Astrocyte of the cerebellum (primary cell): ENCODE data around the gene PIK3CD.

ENCODE experiments used
- DNase-seq: peaks from one replicate; pipeline ENCODE4 v3.0.0-alpha.2; 2011; ENCODE audit warnings: low read depth
- H3K4me3 ChIP-seq: 2 replicates; pipeline ENCODE4 v1.5.1; 2011; ENCODE audit warnings: mild to moderate bottlenecking, low read depth, low read length, moderate library complexity
- in situ Hi-C: cut with HindIII; loops from 2 replicates; pipeline ENCODE4 v1.10.0; 2017; ENCODE audit warnings: low sequenced_read_pairs
- TF ChIP-seq, protein P1 (sequence below): IDR thresholded peaks from 2 replicates; pipeline ENCODE4 v1.5.1; 2012; ENCODE audit warnings: low read length, low read depth, moderate library complexity, mild to moderate bottlenecking; ENCODE audit errors: missing control alignments

The PIK3CD gene

DNA sequence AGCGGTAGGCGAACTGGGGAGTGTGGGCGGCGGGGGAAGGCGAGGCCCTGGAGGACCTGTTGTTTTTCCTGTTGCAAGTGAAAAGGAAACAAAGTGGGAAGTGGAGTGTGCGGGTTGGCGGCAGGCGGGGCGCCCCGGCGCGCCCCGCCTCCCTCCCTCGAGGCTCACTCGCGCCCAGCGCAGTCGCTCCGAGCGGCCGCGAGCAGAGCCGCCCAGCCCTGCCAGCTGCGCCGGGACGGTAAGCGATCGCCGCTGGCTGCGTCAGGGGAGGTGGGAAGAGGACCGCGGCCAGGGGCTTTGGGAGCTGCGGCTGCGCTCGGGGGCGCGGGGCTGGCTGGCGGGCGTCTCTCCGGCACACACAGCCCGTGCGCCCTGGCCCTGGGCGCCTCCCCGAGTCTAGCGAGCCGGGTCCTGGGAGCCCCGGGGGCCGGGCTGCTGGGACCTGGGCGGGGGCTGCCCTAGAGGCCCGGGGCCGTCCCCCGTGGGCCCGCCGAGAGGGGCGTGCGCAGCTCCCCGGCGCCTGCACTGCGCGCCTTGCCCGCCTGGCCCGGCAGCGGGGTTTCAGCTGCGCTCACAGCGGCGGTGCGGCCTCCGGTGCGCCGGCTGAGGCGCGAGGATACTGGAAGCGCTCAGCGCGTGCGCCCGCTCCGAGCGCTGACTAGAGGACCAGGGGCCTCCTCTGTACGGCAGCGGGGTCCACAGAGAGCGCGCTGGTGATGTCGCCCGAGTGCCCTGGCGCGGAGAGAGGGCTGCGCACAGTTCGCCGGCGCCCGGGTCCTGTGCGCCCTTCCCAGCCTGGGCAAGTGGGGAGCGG, at the start of gene PIK3CD:
TSS of gene PIK3CD (plus strand) at position 167 of the 814 bp plus-strand sequence. CDS start 58,725 bp downstream, outside the sequence.
- DNase-seq, result no peak
- TF ChIP-seq, protein P1, sequence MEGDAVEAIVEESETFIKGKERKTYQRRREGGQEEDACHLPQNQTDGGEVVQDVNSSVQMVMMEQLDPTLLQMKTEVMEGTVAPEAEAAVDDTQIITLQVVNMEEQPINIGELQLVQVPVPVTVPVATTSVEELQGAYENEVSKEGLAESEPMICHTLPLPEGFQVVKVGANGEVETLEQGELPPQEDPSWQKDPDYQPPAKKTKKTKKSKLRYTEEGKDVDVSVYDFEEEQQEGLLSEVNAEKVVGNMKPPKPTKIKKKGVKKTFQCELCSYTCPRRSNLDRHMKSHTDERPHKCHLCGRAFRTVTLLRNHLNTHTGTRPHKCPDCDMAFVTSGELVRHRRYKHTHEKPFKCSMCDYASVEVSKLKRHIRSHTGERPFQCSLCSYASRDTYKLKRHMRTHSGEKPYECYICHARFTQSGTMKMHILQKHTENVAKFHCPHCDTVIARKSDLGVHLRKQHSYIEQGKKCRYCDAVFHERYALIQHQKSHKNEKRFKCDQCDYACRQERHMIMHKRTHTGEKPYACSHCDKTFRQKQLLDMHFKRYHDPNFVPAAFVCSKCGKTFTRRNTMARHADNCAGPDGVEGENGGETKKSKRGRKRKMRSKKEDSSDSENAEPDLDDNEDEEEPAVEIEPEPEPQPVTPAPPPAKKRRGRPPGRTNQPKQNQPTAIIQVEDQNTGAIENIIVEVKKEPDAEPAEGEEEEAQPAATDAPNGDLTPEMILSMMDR, result no peak
- H3K4me3 ChIP-seq, result peak within 1 kb of the TSS; percentile 33
- in situ Hi-C loops, result no loop called here

DNA sequence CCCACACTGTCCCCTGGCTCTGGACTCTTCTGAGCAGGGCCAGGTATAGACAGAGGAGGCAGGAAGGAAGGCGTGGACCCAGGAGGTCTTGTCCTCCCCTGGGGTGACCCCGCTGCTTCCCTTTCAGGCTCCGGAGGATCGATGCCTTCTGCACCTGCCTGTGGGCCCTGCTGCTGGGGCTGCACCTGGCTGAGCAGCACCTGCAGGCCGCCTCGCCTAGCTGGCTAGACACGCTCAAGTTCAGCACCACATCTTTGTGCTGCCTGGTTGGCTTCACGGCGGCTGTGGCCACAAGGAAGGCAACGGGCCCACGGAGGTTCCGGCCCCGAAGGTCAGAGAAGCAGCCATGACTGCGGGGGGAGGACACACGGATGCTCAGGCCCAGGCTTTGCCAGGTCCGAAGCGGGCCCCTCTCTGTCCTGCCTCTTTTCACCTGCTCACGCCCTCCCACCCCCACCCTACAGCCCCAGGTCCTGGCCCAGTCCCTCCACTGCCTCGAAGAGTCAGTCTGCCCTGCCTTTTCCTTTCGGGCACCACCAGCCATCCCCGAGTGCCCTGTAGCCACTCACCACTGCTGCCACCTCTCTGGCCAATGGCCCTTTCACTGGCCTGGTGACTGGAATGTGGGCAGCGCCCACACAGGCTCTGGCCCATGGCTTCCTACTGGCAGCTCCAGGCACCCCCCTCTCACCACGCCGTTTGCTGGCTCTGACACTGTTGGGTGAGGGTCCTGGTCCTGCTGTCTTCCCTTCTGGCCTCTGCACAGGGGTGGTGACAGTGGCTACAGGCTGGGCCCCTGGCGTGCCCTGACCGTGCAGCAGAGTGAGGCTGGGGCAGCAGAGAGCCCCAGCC, 49.4 kb upstream of the PIK3CD start:
- no peak overlapping the region for H3K4me3 ChIP-seq
- in situ Hi-C loops, result no loop called here
- TF ChIP-seq, protein P1, result no peak
- no peak for DNase-seq

DNA sequence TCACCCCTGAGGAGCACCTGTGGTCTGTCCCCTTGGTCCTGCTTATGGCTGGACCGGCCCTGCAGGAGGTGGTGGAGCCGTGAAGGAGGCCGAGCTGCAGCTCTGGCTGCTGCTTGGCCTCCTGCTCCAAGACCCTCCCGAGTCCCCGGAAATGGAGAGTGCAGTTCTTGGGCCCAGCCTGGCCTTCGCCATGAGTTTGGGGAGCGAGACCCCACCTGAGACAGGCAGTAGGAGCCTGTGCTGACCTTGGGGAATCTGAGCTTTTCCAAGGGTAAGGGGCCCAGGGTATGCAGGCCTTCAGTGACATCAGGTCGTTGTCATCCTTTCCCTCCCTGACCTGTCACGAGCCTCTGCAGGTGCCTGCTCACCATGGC, 48.8 kb upstream of the PIK3CD start:
- in situ Hi-C loops, result no loop called here
- DNase-seq, result no peak
- TF ChIP-seq, protein P1, result no peak
- H3K4me3 ChIP-seq, result no peak overlapping the region

DNA sequence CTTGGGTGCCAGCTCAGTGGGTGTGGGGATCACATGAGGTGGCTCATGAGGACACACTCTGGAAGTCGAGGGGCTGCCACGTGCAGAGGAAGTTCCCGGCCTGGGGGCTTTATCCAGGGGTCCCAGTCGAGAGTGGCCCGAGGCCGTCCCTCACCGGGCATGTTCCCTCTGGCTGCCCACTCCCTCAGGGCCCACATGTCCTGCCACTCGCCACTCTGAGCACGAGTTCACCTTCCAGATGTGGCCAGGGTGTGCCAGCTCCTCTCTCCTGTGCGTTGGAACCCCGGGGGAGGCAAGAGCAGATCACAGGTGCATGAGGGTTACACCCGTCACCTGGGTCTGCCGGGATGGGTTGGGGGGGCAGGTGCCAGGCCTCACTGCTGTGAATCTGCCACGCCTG, 48.2 kb upstream of the PIK3CD start:
- in situ Hi-C loops, result no loop called here
- H3K4me3 ChIP-seq, result no peak overlapping the region
- no peak for DNase-seq

DNA sequence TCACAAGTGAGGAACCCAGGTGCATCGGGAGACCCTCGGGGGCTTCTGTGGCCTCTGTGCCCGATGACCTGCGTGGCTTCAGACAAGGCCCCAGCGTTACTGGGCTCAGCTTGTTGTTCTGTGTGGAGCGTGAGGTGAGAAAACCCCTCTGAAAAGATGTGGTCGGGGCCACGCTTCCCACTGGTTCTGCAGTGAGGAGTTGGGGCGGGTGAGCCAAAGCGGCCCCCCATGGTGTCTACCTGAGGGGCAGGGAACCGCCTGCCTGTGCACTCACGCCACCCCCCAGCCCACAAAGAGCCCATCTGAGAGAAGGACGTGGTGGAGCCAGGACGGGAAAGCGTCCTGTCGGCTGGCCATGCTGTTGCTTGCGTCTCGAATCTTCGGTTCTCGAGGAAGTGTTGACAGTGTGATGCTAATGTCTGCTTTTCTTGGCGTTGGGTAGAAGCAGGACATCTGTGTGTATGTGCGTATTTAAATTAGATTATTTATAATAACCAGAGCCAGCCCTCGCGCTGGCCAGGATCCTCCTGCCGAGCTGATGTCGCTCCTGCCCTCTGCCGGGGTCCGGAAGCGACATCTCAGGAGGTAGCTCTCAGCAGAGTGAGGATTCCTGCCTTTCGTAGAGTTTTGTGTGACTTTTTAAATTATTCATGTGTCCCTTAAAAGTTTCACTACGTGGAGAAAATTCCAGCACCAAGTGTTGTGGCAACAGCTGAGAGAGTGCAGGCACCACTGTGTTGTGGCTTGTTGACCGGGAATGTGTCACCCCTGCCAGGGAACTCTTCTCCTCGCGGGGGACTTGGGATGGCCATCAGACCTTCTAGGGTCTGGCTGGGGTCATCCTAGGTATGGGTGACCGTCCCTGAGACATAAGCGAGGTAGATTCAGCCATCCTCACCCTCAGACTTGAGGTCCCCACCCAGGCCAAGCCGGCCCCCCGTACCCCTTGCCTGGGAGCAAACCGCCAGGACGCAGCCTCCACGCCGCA, 47.5 kb upstream of the PIK3CD start:
- in situ Hi-C loops, result no loop called here
- no peak for DNase-seq
- TF ChIP-seq, protein P1, result no peak
- H3K4me3 ChIP-seq, result no peak overlapping the region

More for the DNA sequence above, 48.2 kb upstream of the PIK3CD start:
- TF ChIP-seq, protein P1, result no peak

DNA sequence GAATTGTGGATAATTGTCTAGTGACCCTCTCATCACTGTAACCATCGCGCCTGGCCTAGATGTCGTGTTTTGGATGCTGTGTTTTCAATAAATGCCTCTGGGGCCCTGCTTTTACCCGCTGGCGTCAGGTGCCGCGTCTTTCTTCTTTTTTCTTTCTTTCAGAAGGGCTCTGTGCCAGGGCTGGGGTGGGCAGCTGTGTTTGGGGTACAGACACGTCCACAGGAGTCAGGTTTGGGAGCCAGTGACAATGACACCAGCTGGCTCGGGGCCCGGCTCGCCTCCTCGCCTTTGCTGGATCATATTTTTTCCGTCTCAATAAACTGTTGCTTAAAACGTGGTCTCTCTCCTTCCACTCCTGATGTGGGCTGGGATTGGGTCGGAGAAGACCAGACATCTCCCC, 46.7 kb upstream of the PIK3CD start:
- H3K4me3 ChIP-seq, result no peak overlapping the region
- DNase-seq, result no peak
- in situ Hi-C loops, result no loop called here
- TF ChIP-seq, protein P1, result no peak
